Stimulated activated CD8-positive, alpha-beta memory T cell treated with anti-CD3 and anti-CD28 coated beads, Interleukin-15, amount 100 ng/mL, for 4 hours (primary cell): ENCODE measurements around the gene EHMT1.

Source experiments
- DNase-seq, 2 donors: peaks; one replicate each; pipeline ENCODE4 v3.0.0-alpha.2; 2020; ENCODE audit warnings: low read depth in 2 of 2

The EHMT1 gene

DNA sequence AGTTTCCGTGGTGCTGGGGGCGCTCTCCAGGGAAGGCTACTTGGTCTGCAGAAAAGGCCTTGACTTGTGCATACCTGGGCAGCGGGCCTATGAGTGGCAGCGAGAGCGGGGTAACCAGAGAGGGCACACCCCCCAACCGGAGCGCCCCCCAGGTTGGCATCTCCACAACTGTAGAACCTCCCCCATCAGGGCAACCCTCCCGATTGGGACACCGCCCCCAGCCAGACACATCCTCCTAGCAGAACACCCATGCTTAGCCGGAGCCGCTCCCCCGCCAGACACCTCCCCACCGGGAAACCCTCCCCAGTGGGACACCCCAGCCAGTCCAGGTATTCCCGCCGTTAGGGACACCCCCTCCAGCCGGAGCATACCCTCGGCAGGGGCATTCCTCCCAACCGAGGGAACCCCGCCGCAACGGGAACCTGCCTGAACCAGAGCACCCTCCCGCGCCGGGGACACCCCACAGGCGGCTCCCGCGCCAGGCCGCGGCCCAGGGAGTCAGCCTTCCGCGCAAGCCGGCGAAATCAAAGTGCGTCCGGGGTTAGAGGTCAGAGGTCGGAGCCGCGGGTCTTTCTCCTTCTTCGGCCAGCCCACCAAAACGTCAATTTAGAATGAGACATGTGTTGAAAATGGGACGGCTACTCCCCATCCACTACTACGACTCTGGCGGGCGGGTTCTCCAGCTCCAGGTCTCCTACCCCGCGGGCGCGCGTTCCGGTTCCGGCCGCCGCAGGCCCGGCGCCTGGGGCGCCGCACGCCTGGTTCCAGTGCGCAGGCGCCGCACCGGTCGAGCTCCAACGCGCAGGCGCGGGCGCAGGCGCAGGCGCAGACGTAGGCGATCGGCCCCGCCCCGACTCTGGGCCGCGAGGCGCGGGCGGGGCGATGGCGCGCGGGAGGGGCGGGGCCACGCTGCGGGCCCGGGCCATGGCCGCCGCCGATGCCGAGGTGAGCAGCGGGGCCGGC, at the start of gene EHMT1:
TSS of gene EHMT1 (plus strand) at position 901 of the 963 bp plus-strand sequence. CDS start at position 925, 24 bp downstream.
- peak; percentile 70 to 84 for DNase-seq

DNA sequence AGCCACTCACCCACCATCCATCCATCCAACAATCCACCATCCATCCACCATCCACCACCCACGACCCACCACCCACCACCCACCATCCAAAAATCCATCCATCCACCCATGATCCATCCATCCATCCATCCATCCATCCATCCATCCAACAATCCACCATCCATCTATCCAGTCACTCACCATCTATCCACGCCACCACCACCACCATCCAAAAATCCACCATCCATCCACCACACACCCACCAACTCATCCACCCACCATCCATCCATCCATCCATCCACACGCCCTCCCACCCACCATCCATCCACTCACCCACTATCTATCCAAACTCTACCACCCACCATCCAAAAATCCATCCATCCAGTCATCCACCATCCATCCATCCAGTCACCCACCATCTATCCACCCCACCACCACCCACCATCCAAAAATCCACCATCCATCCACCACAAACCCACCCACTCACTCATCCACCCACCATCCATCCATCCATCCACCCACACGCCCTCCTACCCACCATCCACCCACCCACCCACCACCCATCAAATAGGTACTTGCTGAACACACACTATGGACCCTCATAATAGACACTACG, 49.1 kb upstream of the EHMT1 start:
- DNase-seq: no peak

GRCh38 chr9:137570566-137570965, 48.2 kb upstream of the EHMT1 start:
- DNase-seq: no peak

GRCh38 chr9:137574192-137574591, 44.6 kb upstream of the EHMT1 start:
- DNase-seq: no peak

GRCh38 chr9:137575364-137575715, 43.5 kb upstream of the EHMT1 start:
- DNase-seq: no peak

DNA sequence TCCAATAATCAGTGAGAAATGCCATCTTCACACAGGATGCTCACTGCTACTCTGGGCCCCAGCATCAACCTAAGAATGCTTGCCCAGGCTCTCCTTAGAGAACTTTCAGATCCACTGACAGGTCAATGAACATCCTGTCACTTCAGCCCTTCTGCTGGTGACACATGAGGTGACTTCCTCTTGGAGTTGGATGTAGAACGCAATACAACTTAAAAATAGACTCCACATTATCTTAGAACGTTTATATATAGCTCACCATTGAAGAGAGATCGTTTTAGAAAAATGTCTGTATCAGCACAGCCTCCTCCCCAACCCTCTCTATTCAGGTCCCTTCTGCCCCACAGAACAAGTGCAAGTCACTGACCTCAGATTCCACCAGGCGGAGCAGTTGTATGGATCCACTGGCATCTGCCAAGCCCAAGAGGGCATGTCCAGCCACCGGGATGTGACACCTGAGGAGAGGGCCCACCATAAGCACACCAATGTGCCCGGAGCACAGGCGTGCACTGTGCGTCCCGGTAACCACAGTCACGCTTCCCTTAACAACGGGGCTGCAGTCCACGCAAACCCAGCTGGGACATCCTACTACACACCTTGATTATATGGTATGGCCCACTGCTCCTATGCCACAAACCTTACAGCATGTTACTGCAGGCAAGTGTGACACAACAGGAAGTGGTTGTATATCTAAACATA, 42.9 kb upstream of the EHMT1 start:
- DNase-seq: no peak

- DNase-seq: peak; percentile 87 to 88
These were observed 40.1 kb upstream of the EHMT1 start, which contains the start of gene DPH7 for GRCh38 chr9:137578518-137579258. Gene DPH7 (minus strand): TSS chr9:137578925. CDS start chr9:137578777, 148 bp downstream.

- DNase-seq: no peak
These were observed 39.6 kb upstream of the EHMT1 start for GRCh38 chr9:137579259-137579604.

- DNase-seq: no peak
These were observed 38.4 kb upstream of the EHMT1 start for GRCh38 chr9:137580209-137580953.

- no peak for DNase-seq
These were observed 37.9 kb upstream of the EHMT1 start for GRCh38 chr9:137580954-137581322.

GRCh38 chr9:137581361-137582285, 37.2 kb upstream of the EHMT1 start:
- no peak for DNase-seq

DNA sequence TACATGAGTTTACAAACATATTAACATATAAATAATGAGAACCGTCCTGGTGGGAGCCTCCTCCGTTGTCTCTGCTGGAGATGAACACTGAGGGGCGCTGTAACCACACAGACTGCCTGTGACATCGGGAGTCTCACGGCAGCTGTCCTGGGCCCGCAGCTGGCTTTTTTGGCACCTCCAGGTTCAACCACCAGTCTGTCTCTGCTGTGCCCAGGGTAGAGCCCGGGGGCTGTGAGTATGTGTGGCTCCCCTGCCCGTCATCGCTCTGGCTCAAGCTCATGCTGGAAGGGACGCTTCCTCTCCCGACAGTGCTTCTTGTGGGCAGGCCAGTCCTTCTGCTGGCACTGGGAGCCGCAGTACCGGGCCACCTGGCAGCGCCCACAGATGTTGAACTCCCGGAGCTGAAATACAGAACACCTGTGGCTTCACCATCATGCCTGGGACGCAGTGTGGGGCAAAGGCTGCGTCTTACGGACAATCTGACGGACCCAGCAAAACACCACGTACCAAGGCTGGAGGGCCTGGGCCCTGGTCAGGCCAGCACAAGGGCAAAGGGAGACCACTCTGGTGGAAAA, 36.4 kb upstream of the EHMT1 start:
- DNase-seq: no peak

GRCh38 chr9:137583347-137583746, 35.5 kb upstream of the EHMT1 start:
- no peak for DNase-seq

- DNase-seq: no peak
These were observed 34.8 kb upstream of the EHMT1 start for GRCh38 chr9:137583957-137584356.

DNA sequence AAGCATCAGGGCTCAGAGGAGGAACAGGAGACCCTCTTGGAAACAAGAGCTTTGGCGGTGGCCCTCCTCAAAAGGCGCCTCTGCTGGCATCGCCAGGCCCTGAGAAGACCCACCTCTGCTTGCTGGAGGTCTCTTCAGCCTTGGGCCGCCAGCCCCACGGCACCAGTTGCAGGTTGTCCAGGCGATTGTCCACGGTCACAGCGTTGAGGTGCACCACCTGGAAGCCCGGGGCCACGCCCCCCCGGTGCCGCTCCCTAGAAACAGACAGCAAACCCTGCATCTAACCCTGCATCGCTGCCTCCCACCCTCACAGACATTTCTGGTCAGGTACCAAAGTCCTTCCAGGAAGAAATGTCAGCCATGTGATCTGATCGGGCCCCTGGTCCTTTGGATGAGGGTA, 32.0 kb upstream of the EHMT1 start:
- DNase-seq: no peak

DNA sequence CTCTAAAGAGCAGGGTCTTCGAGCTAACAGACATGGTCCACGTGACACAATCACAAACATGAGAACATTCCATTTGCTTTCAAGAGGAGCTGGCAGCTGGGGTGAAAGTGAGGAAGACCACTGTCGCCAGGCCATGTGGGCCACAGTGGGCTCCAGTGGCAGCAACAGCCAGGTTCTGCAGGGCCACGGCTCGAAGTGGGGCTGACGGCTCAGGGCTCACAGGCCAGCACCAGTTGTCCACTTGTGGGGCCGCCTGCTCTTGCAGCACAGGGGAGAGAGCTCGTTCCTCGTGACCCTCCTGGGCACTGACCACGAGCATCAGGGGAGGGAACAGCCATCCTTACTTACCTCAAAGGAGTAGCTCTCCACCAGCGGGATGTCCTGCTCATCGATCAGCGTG, 30.5 kb upstream of the EHMT1 start:
- DNase-seq: no peak

- no peak for DNase-seq
These were observed 29.9 kb upstream of the EHMT1 start for GRCh38 chr9:137588891-137589290.

DNA sequence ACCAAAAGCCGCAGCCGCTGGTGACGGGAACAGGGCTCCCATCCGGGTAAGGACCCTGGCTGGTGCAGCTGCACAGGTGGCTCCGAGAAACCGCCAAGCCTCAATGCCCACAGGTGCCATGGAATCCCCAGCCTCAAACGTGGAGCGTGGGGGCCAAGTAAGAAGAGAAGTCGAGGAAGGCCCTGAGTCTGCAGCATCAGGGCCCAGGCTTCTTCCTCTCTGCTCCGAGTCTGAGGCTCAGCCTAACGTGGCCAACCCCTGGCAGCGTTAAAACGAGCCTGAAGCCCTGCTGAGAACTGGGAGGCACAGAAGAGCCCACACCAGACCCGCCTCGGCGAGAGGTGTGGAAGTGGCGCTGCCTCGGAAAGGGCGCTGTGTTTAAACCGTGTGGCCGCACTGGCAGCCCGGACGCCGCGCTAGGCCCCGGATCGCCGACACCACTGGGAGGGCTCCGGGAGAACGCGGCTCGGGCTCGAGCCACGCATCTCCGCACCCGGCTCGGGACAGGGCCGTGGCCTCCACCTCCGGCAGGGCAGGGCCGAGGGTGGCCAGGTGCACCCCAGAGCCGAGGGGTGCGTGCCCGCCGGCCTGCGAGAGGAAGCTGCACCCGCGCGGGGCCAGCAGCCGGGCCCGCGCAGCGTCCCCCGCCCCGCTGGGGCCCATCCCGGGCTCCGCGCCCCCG, 29.2 kb upstream of the EHMT1 start:
- no peak for DNase-seq

GRCh38 chr9:137590123-137590468, 28.7 kb upstream of the EHMT1 start:
- no peak for DNase-seq
